ENCODE measurements around the gene KRTAP12-1. TPM values are rescaled to one million over a fixed set of nuclear protein-coding genes. Genes with fewer than 3 reads are reported as not detected.

Gene KRTAP12-1
- total RNA-seq, 6 experiments from 2014 or later, result not detected

GRCh38 chr21:44682580-44683151 lies 703 bp upstream of the KRTAP12-1 start:
- Mint-ChIP-seq H3K9me3 (no peaks in the 10 kb centered on the region), H3K4me1 (ENCODE audit: low read depth) (no peaks in the 10 kb centered on the region), H3K27me3 (ENCODE audit: insufficient read depth) (peaks cover 53% of the 10 kb centered on the region), H3K4me3 (no peak overlapping the region), H3K36me3 (ENCODE audit: low read depth) (no peaks in the 10 kb centered on the region), H3K27ac (no peak overlapping the region)
- DNase-seq, result no peak
- no peak for TF ChIP-seq CTCF (IDR thresholded peaks at IDR 0.05)

- no peaks in the 10 kb centered on the region for H3K9me3 Mint-ChIP-seq
- peaks cover 51% of the 10 kb centered on the region for H3K27me3 Mint-ChIP-seq (ENCODE audit: insufficient read depth)
- no peak overlapping the region for H3K4me3 Mint-ChIP-seq
- TF ChIP-seq CTCF (IDR thresholded peaks at IDR 0.05), result no peak
- no peaks in the 10 kb centered on the region for H3K36me3 Mint-ChIP-seq (ENCODE audit: low read depth)
- no peak for DNase-seq
- no peak overlapping the region for H3K27ac Mint-ChIP-seq
- H3K4me1 Mint-ChIP-seq (ENCODE audit: low read depth), result no peaks in the 10 kb centered on the region
Observed at GRCh38 chr21:44681152-44681551, 811 bp downstream of the KRTAP12-1 start.

- H3K9me3 Mint-ChIP-seq, result peaks cover 11% of the 10 kb centered on the region; the same call in 1 of the 2 replicates
- H3K4me3 Mint-ChIP-seq, result no peak overlapping the region
- peaks cover 42% of the 10 kb centered on the region for H3K27me3 Mint-ChIP-seq (ENCODE audit: insufficient read depth)
- no peak overlapping the region for H3K27ac Mint-ChIP-seq
- DNase-seq, result no peak
- 0 out of 2 replicates have a peak, but pooled peaks cover 1% of the 10 kb centered on the region for H3K36me3 Mint-ChIP-seq (ENCODE audit: low read depth)
- H3K4me1 Mint-ChIP-seq (ENCODE audit: low read depth), result no peaks in the 10 kb centered on the region
- TF ChIP-seq CTCF (IDR thresholded peaks at IDR 0.05), result no peak
Observed at GRCh38 chr21:44677881-44678280, 4.1 kb downstream of the KRTAP12-1 start.

- Mint-ChIP-seq H3K27ac (no peak overlapping the region), H3K4me3 (no peak overlapping the region), H3K36me3 (ENCODE audit: low read depth) (0 out of 2 replicates have a peak, but pooled peaks cover 4% of the 10 kb centered on the region), H3K4me1 (ENCODE audit: low read depth) (no peaks in the 10 kb centered on the region), H3K27me3 (ENCODE audit: insufficient read depth) (peaks cover 16% of the 10 kb centered on the region), H3K9me3 (peaks cover 20% of the 10 kb centered on the region; the same call in 1 of the 2 replicates)
- no peak for DNase-seq
- TF ChIP-seq CTCF (IDR thresholded peaks at IDR 0.05), result no peak
Observed at GRCh38 chr21:44671911-44672310, 10.1 kb downstream of the KRTAP12-1 start.

GRCh38 chr21:44670642-44671432 lies 11.1 kb downstream of the KRTAP12-1 start:
- no peak for TF ChIP-seq CTCF (IDR thresholded peaks at IDR 0.05)
- Mint-ChIP-seq H3K36me3 (ENCODE audit: low read depth) (0 out of 2 replicates have a peak, but pooled peaks cover 4% of the 10 kb centered on the region), H3K4me3 (no peak overlapping the region), H3K27ac (no peak overlapping the region), H3K4me1 (ENCODE audit: low read depth) (no peaks in the 10 kb centered on the region), H3K27me3 (ENCODE audit: insufficient read depth) (peaks cover 10% of the 10 kb centered on the region), H3K9me3 (peaks cover 26% of the 10 kb centered on the region; the same call in 1 of the 2 replicates)
- DNase-seq, result no peak

Data from HFFc6 (cell line).